Neural progenitor cell (in vitro differentiated cells): ENCODE results near the gene FXYD4. TPM values are rescaled to one million over a fixed set of nuclear protein-coding genes. Genes with fewer than 3 reads are reported as not detected.
"Not testable (repeated sequence)": the region's sequence is repeated elsewhere in the genome, so short reads cannot be mapped to it uniquely, and the experiment has no call there.

Source experiments
- DNase-seq: peaks from one replicate; pipeline ENCODE4 v3.0.0-alpha.2; 2016; ENCODE audit warnings: low spot score
- H2AFZ ChIP-seq: fragments of 200-600 bp; sonication (generic); replicated peaks from 2 replicates; pipeline ENCODE4 v1.6.1; 2016; ENCODE audit warnings: antibody characterized with exemption
- H3F3A ChIP-seq: fragments of 200-600 bp; sonication (generic); 2 replicates; pipeline ENCODE4 v1.6.1; 2016; ENCODE audit warnings: antibody characterized with exemption, low read depth
- H3K27ac ChIP-seq: fragments of 200-600 bp; sonication (generic); 2 replicates; pipeline ENCODE4 v1.5.1; 2016; ENCODE audit warnings: mild to moderate bottlenecking
- H3K27me3 ChIP-seq: fragments of 200-600 bp; sonication (generic); 2 replicates; pipeline ENCODE4 v1.6.1; 2016; ENCODE audit warnings: mild to moderate bottlenecking, moderate library complexity
- H3K36me3 ChIP-seq: fragments of 200-600 bp; sonication (generic); 2 replicates; pipeline ENCODE4 v1.5.1; 2016
- H3K4me1 ChIP-seq: fragments of 200-600 bp; sonication (generic); 2 replicates; pipeline ENCODE4 v1.6.1; 2016; ENCODE audit warnings: mixed run types
- H3K4me2 ChIP-seq: fragments of 200-600 bp; sonication (generic); 2 replicates; pipeline ENCODE4 v1.6.1; 2016
- H3K4me3 ChIP-seq: fragments of 200-600 bp; sonication (generic); 2 replicates; pipeline ENCODE4 v1.5.1; 2016
- H3K79me2 ChIP-seq: fragments of 200-600 bp; sonication (generic); 2 replicates; pipeline ENCODE4 v1.6.1; 2016; ENCODE audit warnings: low read depth
- H3K9ac ChIP-seq: fragments of 200-600 bp; sonication (generic); 2 replicates; pipeline ENCODE4 v1.6.1; 2016
- H3K9me3 ChIP-seq: fragments of 200-600 bp; sonication (generic); 2 replicates; pipeline ENCODE4 v1.5.1; 2016; ENCODE audit warnings: low read depth
- H4K20me1 ChIP-seq: fragments of 200-600 bp; sonication (generic); 2 replicates; pipeline ENCODE4 v1.6.1; 2016; ENCODE audit warnings: low read depth
- H3K27ac Mint-ChIP-seq: 3 replicates; pipeline ENCODE4 v1.8.0; 2021; ENCODE audit warnings: mixed read lengths
- H3K27me3 Mint-ChIP-seq: 2 replicates; pipeline ENCODE4 v1.8.0; 2022; ENCODE audit warnings: low read depth, mild to moderate bottlenecking, inconsistent platforms, moderate library complexity, mixed read lengths; ENCODE audit not compliant: insufficient read depth
- H3K36me3 Mint-ChIP-seq: 3 replicates; pipeline ENCODE4 v1.8.0; 2021; ENCODE audit warnings: mixed read lengths
- H3K4me1 Mint-ChIP-seq: 3 replicates; pipeline ENCODE4 v1.8.0; 2021; ENCODE audit warnings: mixed read lengths
- H3K4me3 Mint-ChIP-seq: 3 replicates; pipeline ENCODE4 v1.8.0; 2021; ENCODE audit warnings: mild to moderate bottlenecking, moderate library complexity, mixed read lengths
- H3K9me3 Mint-ChIP-seq: 3 replicates; pipeline ENCODE4 v1.8.0; 2020; ENCODE audit warnings: mixed read lengths
- CTCF ChIP-seq: fragments of 200-600 bp; sonication (generic); IDR thresholded peaks from 2 replicates; pipeline ENCODE4 v1.5.1; 2017; ENCODE audit warnings: antibody characterized with exemption, mild to moderate bottlenecking
- EZH2 ChIP-seq: fragments of 200-600 bp; sonication (generic); IDR thresholded peaks from 2 replicates; pipeline ENCODE4 v1.6.1; 2017; ENCODE audit warnings: antibody characterized with exemption, mild to moderate bottlenecking, moderate library complexity
- EZH2phosphoT487 ChIP-seq: fragments of 200-600 bp; sonication (generic); IDR thresholded peaks from 2 replicates; pipeline ENCODE4 v1.6.1; 2017; ENCODE audit warnings: antibody characterized with exemption
- small RNA-seq: library from RNA; depleted of rRNA; stranded (forward); fragments of <200 nt; gene quantifications from one replicate; pipeline ENCODE3, GENCODE V24; 2015
- total RNA-seq: library from RNA; depleted of rRNA; stranded (reverse); fragments of >200 nt; gene quantifications from 2 replicates; pipeline ENCODE4 v1.2.3, GENCODE V29; 2015; ENCODE audit warnings: low replicate concordance

Gene FXYD4
- total RNA-seq, 1 donor from 2014 or later = not detected

GRCh38 chr10:43421519-43421918, 50.1 kb downstream of the FXYD4 start:
- Histone ChIP-seq H3K27me3 (peaks cover 8% of the 10 kb centered on the region), H3K9ac (no peak overlapping the region), H3K27ac (no peak overlapping the region), H3K4me3 (no peak overlapping the region), H3K36me3 (no peaks in the 10 kb centered on the region), H3F3A (peaks cover 23% of the 10 kb centered on the region), H4K20me1 (no peaks in the 10 kb centered on the region), H3K79me2 (no peaks in the 10 kb centered on the region), H3K4me2 (no peak overlapping the region), H3K4me1 (no peaks in the 10 kb centered on the region), H2AFZ (no peak overlapping the region), H3K9me3 (no peaks in the 10 kb centered on the region)
- TF ChIP-seq EZH2 (no peak), EZH2phosphoT487 (no peak), CTCF (no peak)
- Mint-ChIP-seq H3K4me3 (no peak overlapping the region), H3K27me3 (peaks cover 13% of the 10 kb centered on the region), H3K27ac (no peak overlapping the region), H3K4me1 (no peaks in the 10 kb centered on the region), H3K36me3 (no peaks in the 10 kb centered on the region), H3K9me3 (peaks cover 27% of the 10 kb centered on the region)
- DNase-seq = no peak

GRCh38 chr10:43421944-43422343, 50.5 kb downstream of the FXYD4 start:
- not testable (repeated sequence) for H3K79me2 ChIP-seq, H3K27me3 ChIP-seq, H3K9me3 ChIP-seq, H3K27ac ChIP-seq, H3K4me1 ChIP-seq, H3K4me1 Mint-ChIP-seq, H2AFZ ChIP-seq, H4K20me1 ChIP-seq, H3K9ac ChIP-seq, H3K4me2 ChIP-seq, H3K4me3 ChIP-seq, H3K4me3 Mint-ChIP-seq, H3K36me3 Mint-ChIP-seq, H3K27ac Mint-ChIP-seq, H3K36me3 ChIP-seq, DNase-seq
- Mint-ChIP-seq H3K27me3 (peaks cover 13% of the 10 kb centered on the region), H3K9me3 (peaks cover 27% of the 10 kb centered on the region)
- H3F3A ChIP-seq = peaks cover 23% of the 10 kb centered on the region

- no peak overlapping the region for H3K9ac ChIP-seq
- peaks cover 23% of the 10 kb centered on the region for H3K9me3 Mint-ChIP-seq
- no peaks in the 10 kb centered on the region for H3K36me3 ChIP-seq
- TF ChIP-seq CTCF (no peak), EZH2 (no peak), EZH2phosphoT487 (no peak)
- no peaks in the 10 kb centered on the region for H3K79me2 ChIP-seq
- H2AFZ ChIP-seq = no peak overlapping the region
- H3K9me3 ChIP-seq = no peaks in the 10 kb centered on the region
- no peak overlapping the region for H3K27ac ChIP-seq
- H3K4me3 ChIP-seq = no peak overlapping the region
- peaks cover 8% of the 10 kb centered on the region for H3K27me3 ChIP-seq
- H4K20me1 ChIP-seq = no peaks in the 10 kb centered on the region
- peaks cover 12% of the 10 kb centered on the region for H3K27me3 Mint-ChIP-seq
- H3K4me2 ChIP-seq = no peak overlapping the region
- no peak overlapping the region for H3K27ac Mint-ChIP-seq
- H3K4me1 Mint-ChIP-seq = no peaks in the 10 kb centered on the region
- H3K4me1 ChIP-seq = no peaks in the 10 kb centered on the region
- H3K36me3 Mint-ChIP-seq = no peaks in the 10 kb centered on the region
- no peak overlapping the region for H3K4me3 Mint-ChIP-seq
- H3F3A ChIP-seq = peaks cover 23% of the 10 kb centered on the region
- no peak for DNase-seq
These were observed 53.0 kb downstream of the FXYD4 start for GRCh38 chr10:43424416-43424815.

Small RNA genes within 50 kb of the gene (small RNA-seq; reads per million reads assigned to genes)
- gene RNU6ATAC11P (not detected), gene SNORD3J (not detected)

Other genes with a start within 250 kb of the FXYD4 start
- gene CSGALNACT2, start 233.2 kb upstream of the FXYD4 start, total RNA-seq = 7.0 and 9.3 TPM in 2 replicates
- 3.5 and 6.5 TPM in 2 replicates for gene RASGEF1A, start 104.6 kb upstream of the FXYD4 start, total RNA-seq
- gene HNRNPF, start 37.5 kb downstream of the FXYD4 start, total RNA-seq = 175 and 180 TPM in 2 replicates
- gene ZNF487, start 65.5 kb downstream of the FXYD4 start, total RNA-seq = 2.0 and 3.5 TPM in 2 replicates
- 7.1 and 16.9 TPM in 2 replicates for gene ZNF239, start 203.0 kb downstream of the FXYD4 start, total RNA-seq
- 4.7 and 5.4 TPM in 2 replicates for gene ZNF485, start 234.8 kb downstream of the FXYD4 start, total RNA-seq